GM12878 (cell line): ENCODE data around the gene FBLN5. TPM values are rescaled to one million over a fixed set of nuclear protein-coding genes. Genes with fewer than 3 reads are reported as not detected.

Experiments
- ATAC-seq: fragments of 200-7000 bp; cut with Tn5 transposase; 3 replicates; pipeline ENCODE4 v1.9.1; 2020; ENCODE audit warnings: mild to moderate bottlenecking, moderate library complexity
- BruUV-seq: library from RNA; stranded (reverse); fragments of 400-500 nt; replicated peaks from 2 replicates; lab custom pipeline; 2021; lab: Mats Ljungman, UMichigan
- CTCF ChIA-PET: fragments of 300-600 bp; sonication (Branson Sonifier 250); formaldehyde crosslinking; extraction: SDS; loops from one replicate; lab custom pipeline; 2021; ENCODE audit warnings: inconsistent platforms; lab: Yijun Ruan, JAX
- POLR2A ChIA-PET: fragments of 350-600 bp; formaldehyde crosslinking; extraction: SDS; loops from one replicate; lab custom pipeline; 2021; ENCODE audit warnings: inconsistent platforms; lab: Charles Lee
- RAD21 ChIA-PET: fragments of 300-600 bp; sonication (Branson Sonifier 250); formaldehyde crosslinking; loops from one replicate; lab custom pipeline; 2023; ENCODE audit warnings: antibody characterized with exemption; ENCODE audit not compliant: unreplicated experiment; lab: Charles Lee
- SMC1A ChIA-PET: fragments of 300-600 bp; sonication (Branson Sonifier 250); formaldehyde crosslinking; loops from one replicate; lab custom pipeline; 2023; ENCODE audit not compliant: unreplicated experiment, uncharacterized antibody; lab: Charles Lee
- DNase-seq: peaks from one replicate; pipeline ENCODE4 v3.0.0-alpha.2; 2011; ENCODE audit warnings: low read depth, low spot score
- FAIRE-seq: peaks from 3 replicates; lab custom pipeline; 2011; peaks lifted over from hg19 to GRCh38; lab: Jason Lieb, UNC
- H2AFZ ChIP-seq: 2 replicates; pipeline ENCODE4 v1.6.0; 2011; ENCODE audit warnings: low read depth, low read length, control low read depth; ENCODE audit not compliant: control insufficient read depth
- H3K27ac ChIP-seq: 2 replicates; pipeline ENCODE4 v1.5.1; 2011; ENCODE audit warnings: control low read depth; ENCODE audit not compliant: control insufficient read depth, insufficient read depth
- H3K27me3 ChIP-seq, 2 experiments: replicated peaks in 1 of 2; 2 replicates each; pipeline versions ENCODE4 v1.6.0 to v1.6.1; 2011; ENCODE audit warnings: low read length in 1 of 2; ENCODE audit not compliant: control insufficient read depth in 2 of 2, insufficient read depth in 2 of 2
- H3K36me3 ChIP-seq, 2 experiments: 2 replicates each; pipeline ENCODE4 v1.5.1; 2011; ENCODE audit warnings: low read length in 1 of 2; ENCODE audit not compliant: control insufficient read depth in 2 of 2, insufficient read depth in 2 of 2
- H3K4me1 ChIP-seq: 2 replicates; pipeline ENCODE4 v1.6.1; 2011; ENCODE audit warnings: mild to moderate bottlenecking, low read length, moderate library complexity, mixed read lengths; ENCODE audit not compliant: control insufficient read depth, insufficient read depth
- H3K4me2 ChIP-seq: 2 replicates; pipeline ENCODE4 v1.6.0; 2011; ENCODE audit warnings: control low read depth; ENCODE audit not compliant: control insufficient read depth, insufficient read depth
- H3K4me3 ChIP-seq: fragments of 200-600 bp; sonication (generic); 2 replicates; pipeline ENCODE4 v1.5.1; 2016
- H3K79me2 ChIP-seq: 2 replicates; pipeline ENCODE4 v1.6.0; 2011; ENCODE audit warnings: low read length; ENCODE audit not compliant: control insufficient read depth, insufficient read depth
- H3K9ac ChIP-seq: 2 replicates; pipeline ENCODE4 v1.8.0; 2011; ENCODE audit warnings: low read length, control low read depth, mixed read lengths; ENCODE audit not compliant: control insufficient read depth, insufficient read depth
- H3K9me3 ChIP-seq: replicated peaks from 3 replicates; pipeline ENCODE4 v1.5.1; 2011; ENCODE audit warnings: mild to moderate bottlenecking, low read length; ENCODE audit not compliant: control insufficient read depth, insufficient read depth
- H4K20me1 ChIP-seq: 2 replicates; pipeline ENCODE4 v1.6.0; 2011; ENCODE audit not compliant: control insufficient read depth, insufficient read depth
- BHLHE40 ChIP-seq, 2 experiments: fragments of 450-650 bp in 1 of 2; IDR thresholded peaks; 2 replicates each; pipeline ENCODE4 v1.6.1; 2011 to 2017; ENCODE audit warnings: low read depth in 2 of 2, borderline replicate concordance in 1 of 2, improper control_type of control experiment in 1 of 2, low read length in 1 of 2, mild to moderate bottlenecking in 1 of 2
- CBFB ChIP-seq: IDR thresholded peaks from 2 replicates; pipeline ENCODE4 v1.6.1; 2016; ENCODE audit warnings: antibody characterized with exemption, low read depth
- GATAD2B ChIP-seq: fragments of 450-650 bp; conservative IDR thresholded peaks from 2 replicates; pipeline ENCODE4 v1.6.1; 2017; ENCODE audit warnings: low read depth, mild to moderate bottlenecking, moderate library complexity
- IKZF1 ChIP-seq: fragments of 450-650 bp; conservative IDR thresholded peaks from 2 replicates; pipeline ENCODE4 v1.6.1; 2017; ENCODE audit warnings: antibody characterized with exemption, mild to moderate bottlenecking
- NFIC ChIP-seq: IDR thresholded peaks from 2 replicates; pipeline ENCODE4 v1.6.1; 2012; ENCODE audit warnings: low read depth, mild to moderate bottlenecking, inconsistent platforms, low read length, moderate library complexity
- PAX8 ChIP-seq: fragments of 450-650 bp; IDR thresholded peaks from 2 replicates; pipeline ENCODE4 v1.6.1; 2017; ENCODE audit warnings: mild to moderate bottlenecking, moderate library complexity
- POLR2AphosphoS5 ChIP-seq: IDR thresholded peaks from 2 replicates; pipeline ENCODE4 v1.6.1; 2011; ENCODE audit warnings: mild to moderate bottlenecking, low read length, inconsistent platforms
- RUNX3 ChIP-seq: IDR thresholded peaks from 2 replicates; pipeline ENCODE4 v1.6.1; 2012; ENCODE audit warnings: low read length, inconsistent platforms
- SMARCA5 ChIP-seq: fragments of 450-650 bp; IDR thresholded peaks from 2 replicates; pipeline ENCODE4 v1.6.1; 2017; ENCODE audit warnings: mild to moderate bottlenecking
- STAT3 ChIP-seq: IDR thresholded peaks from 2 replicates; pipeline ENCODE4 v1.6.1; 2011; ENCODE audit warnings: low read depth, low read length, improper control_type of control experiment
- ZNF217 ChIP-seq: fragments of 450-650 bp; IDR thresholded peaks from 2 replicates; pipeline ENCODE4 v1.6.1; 2017; ENCODE audit warnings: antibody characterized with exemption, mild to moderate bottlenecking
- ZNF274 ChIP-seq: IDR thresholded peaks from one replicate; pipeline ENCODE4 v1.8.0; 2011; ENCODE audit not compliant: insufficient read length, insufficient read depth
- ZSCAN29 ChIP-seq: fragments of 450-650 bp; IDR thresholded peaks from 2 replicates; pipeline ENCODE4 v1.6.1; 2017; ENCODE audit warnings: mild to moderate bottlenecking, moderate library complexity
- WGBS: methylation state at CpG from one replicate; pipeline ENCODE4 v1.1.6; 2016; ENCODE audit warnings: low lambda C conversion rate; ENCODE audit not compliant: insufficient replicate concordance, insufficient coverage; ENCODE audit errors: missing lambda C conversion rate; 5-methylcytosine and 5-hydroxymethylcytosine counted together
- in situ Hi-C: fragments of 300-500 bp; cut with MboI; formaldehyde crosslinking; loops from 9 replicates; pipeline ENCODE4 v1.14.3; 2018; ENCODE audit warnings: mixed read lengths
- intact Hi-C: fragments of 100-400 bp; cut with micrococcal nuclease; formaldehyde crosslinking; loops from one replicate; pipeline ENCODE4 v1.14.2; 2022; ENCODE audit not compliant: unreplicated experiment
- polyA plus RNA-seq, 11 experiments: library from polyadenylated mRNA; depleted of rRNA in 4 of 11; unstranded in 6 of 11; stranded (reverse) in 5 of 11; fragments of >200 nt; fragmentation: Nextera tagmentation in 4 of 11; fragmentation: Illumina TruSeq in 1 of 11; extraction: Ambion mirVana in 4 of 11; extraction: Trizol in 1 of 11; gene quantifications; 1 replicate in 1 of 11; 2 replicates in 10 of 11; pipeline versions ENCODE4 v1.2.1 to v1.2.3, GENCODE V29; 2011 to 2016; ENCODE audit warnings: inconsistent platforms in 2 of 11, missing spikeins in 2 of 11, low read depth in 1 of 11
- total RNA-seq, 4 experiments: library from RNA; depleted of rRNA in 3 of 4; stranded (reverse); fragments of >200 nt in 3 of 4; fragmentation: Illumina TruSeq in 1 of 4; extraction: Trizol in 1 of 4; gene quantifications; 2 replicates each; pipeline versions ENCODE4 v1.2.1 to v1.2.3, GENCODE V29; 2013 to 2021
- TF ChIP-seq, protein P1 (sequence below): IDR thresholded peaks from 2 replicates; pipeline ENCODE4 v1.6.1; 2012; ENCODE audit warnings: low read depth, low read length, improper control_type of control experiment
- TF ChIP-seq, protein P2 (sequence below): fragments of 450-650 bp; IDR thresholded peaks from 2 replicates; pipeline ENCODE4 v1.6.1; 2016; ENCODE audit warnings: mild to moderate bottlenecking, moderate library complexity, borderline replicate concordance
- TF ChIP-seq, protein P3 (sequence below): IDR thresholded peaks from 2 replicates; pipeline ENCODE4 v1.6.1; 2011; ENCODE audit warnings: mild to moderate bottlenecking, low read depth, low read length, moderate library complexity; ENCODE audit not compliant: insufficient replicate concordance

Gene FBLN5
- total and polyA plus RNA-seq, 10 of the 15 experiments (the other 5 are each of a cell fraction or from before 2014, with no cell fraction given), result 0.03 to 0.64 (median 0.24) TPM

DNA sequence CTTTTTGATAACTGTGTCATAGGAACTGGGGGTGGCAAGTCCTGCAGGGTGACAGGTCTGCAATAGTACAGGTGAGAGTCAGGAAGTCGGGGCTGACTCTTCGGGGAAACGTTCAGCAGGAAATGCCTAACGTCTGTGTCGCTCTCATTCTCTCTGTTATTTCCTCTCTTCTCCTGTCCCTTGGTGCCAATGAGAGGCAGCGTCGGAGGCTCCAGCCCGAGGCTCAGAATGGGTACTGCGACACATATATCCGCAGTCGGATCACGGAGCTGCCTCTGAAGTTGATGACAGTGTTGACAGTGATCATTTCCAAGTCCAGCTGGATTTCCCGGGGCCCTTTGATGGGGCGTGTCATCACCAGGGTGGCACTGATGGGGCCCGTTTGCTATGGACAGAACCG lies 77.5 kb downstream of the FBLN5 start:
- CTCF ChIA-PET, result no interaction called here
- RAD21 ChIA-PET, result no interaction called here
- H4K20me1 ChIP-seq, result no peaks in the 10 kb centered on the region
- DNase-seq (no peak), ATAC-seq (no peak), FAIRE-seq (no peak)
- SMC1A ChIA-PET, result no interaction called here
- in situ Hi-C loops, result no loop called here
- WGBS, result 44% methylated on average over 16 of the region's 16 CpGs
- no peaks in the 10 kb centered on the region for H3K79me2 ChIP-seq
- intact Hi-C loops, result no loop called here
- H3K36me3 ChIP-seq, result no peaks in the 10 kb centered on the region
- no peak overlapping the region for H3K27ac ChIP-seq
- H3K4me3 ChIP-seq, result no peak overlapping the region
- no peak overlapping the region for H2AFZ ChIP-seq
- POLR2A ChIA-PET, result interaction anchor here (0.6 kb wide), 1 partner anchor 371 kb away, joined by 7 read pairs; no protein-coding TSS in a partner anchor
- H3K27me3 ChIP-seq, result no peaks in the 10 kb centered on the region
- no peak overlapping the region for H3K9ac ChIP-seq
- peaks cover 40% of the 10 kb centered on the region for H3K4me1 ChIP-seq
- H3K4me2 ChIP-seq, result no peak overlapping the region
- TF ChIP-seq IKZF1 (no peak), SMARCA5 (no peak), PAX8 (no peak), POLR2AphosphoS5 (no peak), ZSCAN29 (no peak), ZNF274 (no peak), GATAD2B (no peak), BHLHE40 (IDR thresholded peaks at IDR 0.05; ENCODE audit: borderline replicate concordance in 1 of 2, low read depth in 2 of 2, low read length in 1 of 2) (no peak), NFIC (no peak), CBFB (no peak), ZNF217 (no peak), RUNX3 (no peak), STAT3 (no peak)
- TF ChIP-seq, protein P1, sequence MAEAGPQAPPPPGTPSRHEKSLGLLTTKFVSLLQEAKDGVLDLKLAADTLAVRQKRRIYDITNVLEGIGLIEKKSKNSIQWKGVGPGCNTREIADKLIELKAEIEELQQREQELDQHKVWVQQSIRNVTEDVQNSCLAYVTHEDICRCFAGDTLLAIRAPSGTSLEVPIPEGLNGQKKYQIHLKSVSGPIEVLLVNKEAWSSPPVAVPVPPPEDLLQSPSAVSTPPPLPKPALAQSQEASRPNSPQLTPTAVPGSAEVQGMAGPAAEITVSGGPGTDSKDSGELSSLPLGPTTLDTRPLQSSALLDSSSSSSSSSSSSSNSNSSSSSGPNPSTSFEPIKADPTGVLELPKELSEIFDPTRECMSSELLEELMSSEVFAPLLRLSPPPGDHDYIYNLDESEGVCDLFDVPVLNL, result no peak
- TF ChIP-seq, protein P2, sequence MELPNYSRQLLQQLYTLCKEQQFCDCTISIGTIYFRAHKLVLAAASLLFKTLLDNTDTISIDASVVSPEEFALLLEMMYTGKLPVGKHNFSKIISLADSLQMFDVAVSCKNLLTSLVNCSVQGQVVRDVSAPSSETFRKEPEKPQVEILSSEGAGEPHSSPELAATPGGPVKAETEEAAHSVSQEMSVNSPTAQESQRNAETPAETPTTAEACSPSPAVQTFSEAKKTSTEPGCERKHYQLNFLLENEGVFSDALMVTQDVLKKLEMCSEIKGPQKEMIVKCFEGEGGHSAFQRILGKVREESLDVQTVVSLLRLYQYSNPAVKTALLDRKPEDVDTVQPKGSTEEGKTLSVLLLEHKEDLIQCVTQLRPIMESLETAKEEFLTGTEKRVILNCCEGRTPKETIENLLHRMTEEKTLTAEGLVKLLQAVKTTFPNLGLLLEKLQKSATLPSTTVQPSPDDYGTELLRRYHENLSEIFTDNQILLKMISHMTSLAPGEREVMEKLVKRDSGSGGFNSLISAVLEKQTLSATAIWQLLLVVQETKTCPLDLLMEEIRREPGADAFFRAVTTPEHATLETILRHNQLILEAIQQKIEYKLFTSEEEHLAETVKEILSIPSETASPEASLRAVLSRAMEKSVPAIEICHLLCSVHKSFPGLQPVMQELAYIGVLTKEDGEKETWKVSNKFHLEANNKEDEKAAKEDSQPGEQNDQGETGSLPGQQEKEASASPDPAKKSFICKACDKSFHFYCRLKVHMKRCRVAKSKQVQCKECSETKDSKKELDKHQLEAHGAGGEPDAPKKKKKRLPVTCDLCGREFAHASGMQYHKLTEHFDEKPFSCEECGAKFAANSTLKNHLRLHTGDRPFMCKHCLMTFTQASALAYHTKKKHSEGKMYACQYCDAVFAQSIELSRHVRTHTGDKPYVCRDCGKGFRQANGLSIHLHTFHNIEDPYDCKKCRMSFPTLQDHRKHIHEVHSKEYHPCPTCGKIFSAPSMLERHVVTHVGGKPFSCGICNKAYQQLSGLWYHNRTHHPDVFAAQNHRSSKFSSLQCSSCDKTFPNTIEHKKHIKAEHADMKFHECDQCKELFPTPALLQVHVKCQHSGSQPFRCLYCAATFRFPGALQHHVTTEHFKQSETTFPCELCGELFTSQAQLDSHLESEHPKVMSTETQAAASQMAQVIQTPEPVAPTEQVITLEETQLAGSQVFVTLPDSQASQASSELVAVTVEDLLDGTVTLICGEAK, result no peak
- TF ChIP-seq, protein P3, sequence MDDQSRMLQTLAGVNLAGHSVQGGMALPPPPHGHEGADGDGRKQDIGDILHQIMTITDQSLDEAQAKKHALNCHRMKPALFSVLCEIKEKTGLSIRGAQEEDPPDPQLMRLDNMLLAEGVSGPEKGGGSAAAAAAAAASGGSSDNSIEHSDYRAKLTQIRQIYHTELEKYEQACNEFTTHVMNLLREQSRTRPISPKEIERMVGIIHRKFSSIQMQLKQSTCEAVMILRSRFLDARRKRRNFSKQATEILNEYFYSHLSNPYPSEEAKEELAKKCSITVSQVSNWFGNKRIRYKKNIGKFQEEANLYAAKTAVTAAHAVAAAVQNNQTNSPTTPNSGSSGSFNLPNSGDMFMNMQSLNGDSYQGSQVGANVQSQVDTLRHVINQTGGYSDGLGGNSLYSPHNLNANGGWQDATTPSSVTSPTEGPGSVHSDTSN, result no peak
- BruUV-seq, result no TSS peak
- no peaks in the 10 kb centered on the region; the same call in 2 of the 3 replicates for H3K9me3 ChIP-seq
